ENCODE results near the gene ADARB1.

- TF ChIP-seq ZNF274 (IDR thresholded peaks at IDR 0.05; ENCODE audit: low read depth, low read length) (no peak), YY1 (IDR thresholded peaks at IDR 0.05; ENCODE audit: insufficient read depth, insufficient read length) (no peak), SUZ12 (IDR thresholded peaks at IDR 0.05; ENCODE audit: extremely low read depth, insufficient read depth, insufficient read length) (no peak)
Observed at GRCh38 chr21:45243603-45244002, 169.2 kb downstream of the ADARB1 start.

All from NT2/D1 (cell line).